ENCODE results near the gene PA2G4.

GRCh38 chr12:56124133-56124532 lies 19.8 kb downstream of the PA2G4 start:
- TF ChIP-seq CTCF (IDR thresholded peaks at IDR 0.05) (no peak), POLR2A (IDR thresholded peaks at IDR 0.05) (no peak)

Data from thyroid gland (tissue), 4 donors.